Suprapubic skin (tissue), 4 donors: ENCODE data around the gene SNRNP40.

Experiments used
- EP300 ChIP-seq: sonication (generic); formaldehyde crosslinking; IDR thresholded peaks from one replicate; pipeline ENCODE4 v1.6.1; 2017; ENCODE audit warnings: antibody characterized with exemption
- POLR2A ChIP-seq, 2 donors: fragments of 450-650 bp; IDR thresholded peaks; one replicate each; pipeline ENCODE4 v1.6.1; 2017; ENCODE audit warnings: antibody characterized with exemption in 2 of 2, mild to moderate bottlenecking in 2 of 2, moderate library complexity in 2 of 2
- POLR2AphosphoS5 ChIP-seq, 3 donors: sonication (generic); formaldehyde crosslinking; IDR thresholded peaks; one replicate each; pipeline ENCODE4 v1.6.1; 2017; ENCODE audit warnings: antibody characterized with exemption in 3 of 3
- TF ChIP-seq, protein P1 (sequence below), 2 donors: fragments of 200-600 bp in 1 of 2; fragments of 450-650 bp in 1 of 2; sonication (generic) in 1 of 2; IDR thresholded peaks; one replicate each; pipeline ENCODE4 v1.5.1; 2016 to 2019; ENCODE audit warnings: antibody characterized with exemption in 2 of 2, mild to moderate bottlenecking in 1 of 2, moderate library complexity in 1 of 2

DNA sequence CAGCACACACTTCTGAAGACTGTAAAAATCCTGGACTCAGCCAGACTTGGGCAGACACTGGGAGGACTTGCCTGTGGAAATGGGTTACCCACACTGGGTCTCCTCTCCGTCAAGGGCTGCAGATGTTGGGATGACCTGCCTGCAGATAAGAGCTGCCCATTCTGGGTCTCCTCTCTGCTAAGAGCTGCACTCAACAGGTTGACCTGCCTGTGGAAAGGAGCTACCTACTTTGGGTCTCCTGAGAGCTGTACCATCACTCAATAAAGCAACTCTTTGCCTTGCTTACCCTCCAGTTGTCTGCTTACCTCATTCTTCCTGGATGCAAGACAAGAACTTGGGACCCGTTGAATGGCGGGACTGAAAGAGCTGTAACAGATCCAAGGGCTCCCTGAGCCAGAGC, 28.4 kb upstream of the SNRNP40 start:
- TF ChIP-seq, protein P1, sequence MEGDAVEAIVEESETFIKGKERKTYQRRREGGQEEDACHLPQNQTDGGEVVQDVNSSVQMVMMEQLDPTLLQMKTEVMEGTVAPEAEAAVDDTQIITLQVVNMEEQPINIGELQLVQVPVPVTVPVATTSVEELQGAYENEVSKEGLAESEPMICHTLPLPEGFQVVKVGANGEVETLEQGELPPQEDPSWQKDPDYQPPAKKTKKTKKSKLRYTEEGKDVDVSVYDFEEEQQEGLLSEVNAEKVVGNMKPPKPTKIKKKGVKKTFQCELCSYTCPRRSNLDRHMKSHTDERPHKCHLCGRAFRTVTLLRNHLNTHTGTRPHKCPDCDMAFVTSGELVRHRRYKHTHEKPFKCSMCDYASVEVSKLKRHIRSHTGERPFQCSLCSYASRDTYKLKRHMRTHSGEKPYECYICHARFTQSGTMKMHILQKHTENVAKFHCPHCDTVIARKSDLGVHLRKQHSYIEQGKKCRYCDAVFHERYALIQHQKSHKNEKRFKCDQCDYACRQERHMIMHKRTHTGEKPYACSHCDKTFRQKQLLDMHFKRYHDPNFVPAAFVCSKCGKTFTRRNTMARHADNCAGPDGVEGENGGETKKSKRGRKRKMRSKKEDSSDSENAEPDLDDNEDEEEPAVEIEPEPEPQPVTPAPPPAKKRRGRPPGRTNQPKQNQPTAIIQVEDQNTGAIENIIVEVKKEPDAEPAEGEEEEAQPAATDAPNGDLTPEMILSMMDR (IDR thresholded peaks at IDR 0.05), result no peak
- TF ChIP-seq POLR2A (IDR thresholded peaks at IDR 0.05), result no peak
- no peak for TF ChIP-seq POLR2AphosphoS5 (IDR thresholded peaks at IDR 0.05)
- TF ChIP-seq EP300, result no peak
